Lower lobe of right lung (tissue), 2 donors: ENCODE measurements around the gene FRMD4A. TPM values are rescaled to one million over a fixed set of nuclear protein-coding genes. Genes with fewer than 3 reads are reported as not detected.

Experiments used
- ATAC-seq, 2 donors: fragments of 200-7000 bp; cut with Tn5 transposase; one replicate each; pipeline ENCODE4 v1.9.1; 2020 to 2022; ENCODE audit warnings: mild to moderate bottlenecking in 2 of 2, moderate library complexity in 2 of 2
- DNase-seq: peaks from one replicate; pipeline ENCODE4 v3.0.0-alpha.2; 2020
- H3K27ac ChIP-seq: fragments of 200-600 bp; one replicate; pipeline ENCODE4 v1.8.0; 2022
- H3K27me3 ChIP-seq: fragments of 200-600 bp; one replicate; pipeline ENCODE4 v1.8.0; 2022; ENCODE audit warnings: low read depth
- H3K36me3 ChIP-seq: fragments of 200-600 bp; one replicate; pipeline ENCODE4 v1.8.0; 2022; ENCODE audit warnings: mild to moderate bottlenecking
- H3K4me1 ChIP-seq: fragments of 200-600 bp; one replicate; pipeline ENCODE4 v1.8.0; 2022
- H3K4me3 ChIP-seq: fragments of 200-600 bp; one replicate; pipeline ENCODE4 v1.8.0; 2022; ENCODE audit warnings: mild to moderate bottlenecking
- H3K9me3 ChIP-seq: fragments of 200-600 bp; one replicate; pipeline ENCODE4 v1.8.0; 2022
- intact Hi-C: fragments of 100-400 bp; cut with DNase I; formaldehyde crosslinking; loops from one replicate; pipeline ENCODE4 v1.11.0; 2022
- total RNA-seq: library from RNA; stranded (reverse); fragmentation: NEBNext Ultra II Directional; extraction: Animal tissue kit (Norgen Biotek cat#: 25700); gene quantifications from one replicate; pipeline ENCODE4 v1.2.1, GENCODE V29; 2021
- TF ChIP-seq, protein P1 (sequence below): fragments of 200-600 bp; IDR thresholded peaks from one replicate; pipeline ENCODE4 v1.8.0; 2022; ENCODE audit warnings: antibody characterized with exemption, mild to moderate bottlenecking
- donor health status: DM: no; HTN: yes; CAD: no; lungs with severe emphysema.

The FRMD4A gene
- total RNA-seq, 1 donor from 2014 or later: 64.8 TPM

DNA sequence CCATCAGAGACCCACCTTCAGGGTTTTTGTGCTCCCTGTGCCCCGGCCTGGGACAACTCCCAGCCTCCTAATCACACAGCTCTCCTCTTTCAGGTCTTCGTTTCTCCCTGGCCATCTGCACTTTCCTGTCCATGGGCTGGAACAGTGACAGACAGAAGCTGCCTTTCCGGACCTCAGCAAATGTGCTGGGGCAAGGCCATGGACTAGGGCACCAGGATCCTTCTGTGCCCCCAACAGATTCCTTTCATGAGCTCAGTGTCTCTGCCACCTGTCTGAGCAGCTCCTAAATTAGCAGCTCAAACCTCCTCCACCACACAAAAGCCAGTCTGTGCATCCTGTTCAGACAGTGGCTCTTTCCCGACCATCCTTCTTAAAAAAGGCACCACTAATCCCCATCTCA, 41.9 kb upstream of the FRMD4A start:
- no peak for ATAC-seq
- no peaks in the 10 kb centered on the region for H3K36me3 ChIP-seq
- H3K27me3 ChIP-seq: no peaks in the 10 kb centered on the region
- TF ChIP-seq, protein P1, sequence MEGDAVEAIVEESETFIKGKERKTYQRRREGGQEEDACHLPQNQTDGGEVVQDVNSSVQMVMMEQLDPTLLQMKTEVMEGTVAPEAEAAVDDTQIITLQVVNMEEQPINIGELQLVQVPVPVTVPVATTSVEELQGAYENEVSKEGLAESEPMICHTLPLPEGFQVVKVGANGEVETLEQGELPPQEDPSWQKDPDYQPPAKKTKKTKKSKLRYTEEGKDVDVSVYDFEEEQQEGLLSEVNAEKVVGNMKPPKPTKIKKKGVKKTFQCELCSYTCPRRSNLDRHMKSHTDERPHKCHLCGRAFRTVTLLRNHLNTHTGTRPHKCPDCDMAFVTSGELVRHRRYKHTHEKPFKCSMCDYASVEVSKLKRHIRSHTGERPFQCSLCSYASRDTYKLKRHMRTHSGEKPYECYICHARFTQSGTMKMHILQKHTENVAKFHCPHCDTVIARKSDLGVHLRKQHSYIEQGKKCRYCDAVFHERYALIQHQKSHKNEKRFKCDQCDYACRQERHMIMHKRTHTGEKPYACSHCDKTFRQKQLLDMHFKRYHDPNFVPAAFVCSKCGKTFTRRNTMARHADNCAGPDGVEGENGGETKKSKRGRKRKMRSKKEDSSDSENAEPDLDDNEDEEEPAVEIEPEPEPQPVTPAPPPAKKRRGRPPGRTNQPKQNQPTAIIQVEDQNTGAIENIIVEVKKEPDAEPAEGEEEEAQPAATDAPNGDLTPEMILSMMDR: no peak
- DNase-seq: no peak
- intact Hi-C loops: no loop called here
- no peaks in the 10 kb centered on the region for H3K9me3 ChIP-seq
- H3K27ac ChIP-seq: no peak overlapping the region
- H3K4me3 ChIP-seq: no peak overlapping the region
- H3K4me1 ChIP-seq: no peaks in the 10 kb centered on the region

DNA sequence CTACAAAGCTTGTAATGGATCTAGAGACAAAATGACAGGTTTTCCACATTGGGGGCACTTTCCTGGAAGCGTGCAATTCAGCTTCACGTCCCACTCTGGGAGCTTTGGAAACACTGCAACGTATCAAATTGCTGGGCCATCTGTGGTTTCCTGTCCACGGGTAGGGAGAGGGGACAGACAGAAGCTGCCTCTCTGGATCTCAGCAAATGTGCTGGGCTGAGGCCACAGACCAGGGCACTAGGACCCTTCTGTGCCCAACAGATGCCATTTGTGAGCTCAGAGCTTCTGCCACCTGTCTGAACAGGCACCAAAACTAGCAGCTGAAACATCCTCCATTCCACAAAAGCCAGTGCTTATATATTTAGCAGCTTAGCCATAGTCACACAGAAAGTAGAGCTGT, 40.9 kb upstream of the FRMD4A start:
- no peaks in the 10 kb centered on the region for H3K4me1 ChIP-seq
- no peak overlapping the region for H3K27ac ChIP-seq
- DNase-seq (no peak), ATAC-seq (no peak)
- TF ChIP-seq, protein P1: no peak
- no peaks in the 10 kb centered on the region for H3K27me3 ChIP-seq
- no peaks in the 10 kb centered on the region for H3K9me3 ChIP-seq
- H3K36me3 ChIP-seq: no peaks in the 10 kb centered on the region
- no peak overlapping the region for H3K4me3 ChIP-seq
- intact Hi-C loops: no loop called here

DNA sequence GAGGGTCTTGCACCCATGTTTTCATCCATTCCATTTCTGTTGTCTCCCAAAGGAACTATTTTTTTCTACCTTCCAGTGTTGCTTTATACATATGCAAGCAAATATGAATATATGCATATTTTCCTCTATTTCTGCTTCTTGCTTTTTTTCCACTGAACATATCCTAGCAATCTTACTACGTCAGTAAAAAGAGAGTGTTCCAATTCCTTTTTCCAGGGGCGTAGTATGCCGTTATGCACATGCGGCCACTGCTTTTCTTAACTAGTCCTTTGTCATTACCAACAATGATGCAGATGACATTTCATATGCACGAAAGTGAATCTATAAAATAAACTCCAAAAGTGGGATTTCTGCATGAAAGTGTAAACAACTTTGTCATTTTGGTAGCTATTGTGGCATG, 40.2 kb upstream of the FRMD4A start:
- Histone ChIP-seq H3K4me1 (no peaks in the 10 kb centered on the region), H3K4me3 (no peak overlapping the region), H3K27ac (no peak overlapping the region), H3K27me3 (no peaks in the 10 kb centered on the region), H3K36me3 (no peaks in the 10 kb centered on the region), H3K9me3 (no peaks in the 10 kb centered on the region)
- no peak for ATAC-seq
- DNase-seq: no peak
- intact Hi-C loops: no loop called here
- TF ChIP-seq, protein P1: no peak

DNA sequence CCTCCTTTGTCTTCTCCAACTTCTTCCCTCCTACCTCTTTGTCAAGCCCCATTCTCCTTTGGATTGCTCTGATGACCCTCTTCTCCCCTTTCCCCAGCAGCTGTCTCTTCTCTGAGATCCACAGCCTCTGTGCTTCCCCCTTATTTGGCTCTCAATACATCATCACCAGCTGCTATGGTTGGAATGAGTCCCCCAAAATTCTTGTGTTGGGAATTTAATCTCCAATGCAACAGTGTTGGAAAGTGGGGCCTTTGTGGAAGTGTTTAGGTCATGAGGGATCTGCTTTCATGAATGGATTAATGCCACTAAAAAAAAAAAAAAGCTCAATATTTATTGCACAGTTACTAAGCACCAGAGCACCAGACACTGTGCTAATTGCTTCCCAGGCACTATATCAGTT, 39.2 kb upstream of the FRMD4A start:
- Histone ChIP-seq H3K4me1 (no peaks in the 10 kb centered on the region), H3K4me3 (no peak overlapping the region), H3K9me3 (no peaks in the 10 kb centered on the region), H3K27me3 (no peaks in the 10 kb centered on the region), H3K27ac (no peak overlapping the region), H3K36me3 (no peaks in the 10 kb centered on the region)
- DNase-seq (no peak), ATAC-seq (no peak)
- intact Hi-C loops: no loop called here
- TF ChIP-seq, protein P1: no peak

DNA sequence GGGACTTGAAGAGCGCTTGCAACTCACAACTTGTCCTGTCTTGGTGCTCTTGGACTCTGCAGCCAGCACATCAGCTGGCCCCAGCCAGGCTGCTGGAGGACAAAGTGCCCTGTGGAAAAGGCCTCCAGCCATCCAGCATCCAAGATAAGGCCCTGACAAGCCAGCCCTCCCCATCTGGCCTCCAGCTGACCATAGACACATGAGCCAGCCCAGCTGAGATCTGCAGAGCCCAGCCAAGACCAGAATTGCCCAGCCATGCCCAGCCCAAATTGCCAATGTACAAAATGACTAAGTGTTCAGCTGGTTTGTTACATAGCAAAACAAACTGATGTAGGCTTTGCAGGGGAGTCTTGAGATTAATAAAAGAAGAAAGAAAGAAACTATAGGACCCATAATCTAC, 36.0 kb upstream of the FRMD4A start:
- H3K9me3 ChIP-seq: no peaks in the 10 kb centered on the region
- H3K36me3 ChIP-seq: no peaks in the 10 kb centered on the region
- TF ChIP-seq, protein P1: no peak
- no peaks in the 10 kb centered on the region for H3K4me1 ChIP-seq
- ATAC-seq (no peak), DNase-seq (no peak)
- intact Hi-C loops: no loop called here
- H3K4me3 ChIP-seq: no peak overlapping the region
- no peaks in the 10 kb centered on the region for H3K27me3 ChIP-seq
- H3K27ac ChIP-seq: no peak overlapping the region

DNA sequence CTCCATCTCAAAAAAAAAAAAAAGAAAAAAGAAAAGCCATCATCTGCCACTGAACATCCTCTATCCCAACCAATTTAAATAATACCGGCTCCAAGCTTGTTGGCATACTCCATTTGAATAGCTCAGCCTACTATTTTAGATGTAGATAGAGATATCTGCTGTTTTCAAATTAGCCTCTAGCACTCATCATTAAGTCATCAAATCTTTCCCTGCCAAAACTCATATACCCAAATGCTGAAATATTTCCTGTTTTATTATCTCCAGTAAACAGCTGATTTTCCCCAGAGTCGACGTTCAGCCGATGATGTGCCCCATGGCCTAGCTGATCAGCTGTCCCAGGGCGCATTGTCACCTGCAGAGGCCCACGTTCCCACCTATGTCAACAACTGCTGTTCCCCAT, 34.5 kb upstream of the FRMD4A start:
- no peak overlapping the region for H3K27ac ChIP-seq
- H3K36me3 ChIP-seq: no peaks in the 10 kb centered on the region
- DNase-seq (no peak), ATAC-seq (no peak)
- intact Hi-C loops: no loop called here
- no peak overlapping the region for H3K4me3 ChIP-seq
- TF ChIP-seq, protein P1: no peak
- H3K9me3 ChIP-seq: no peaks in the 10 kb centered on the region
- no peaks in the 10 kb centered on the region for H3K4me1 ChIP-seq
- no peaks in the 10 kb centered on the region for H3K27me3 ChIP-seq
